Neural cell (in vitro differentiated cells): Measurements from ENCODE around the gene ZDHHC17. TPM values are rescaled to one million over a fixed set of nuclear protein-coding genes. Genes with fewer than 3 reads are reported as not detected.

Source experiments
- H2AFZ ChIP-seq: fragments of 200-600, 300-800 bp; sonication (generic), shearing (Covaris generic); 2 replicates; pipeline ENCODE4 v1.6.0; 2014; ENCODE audit warnings: low read depth, mild to moderate bottlenecking, antibody characterized with exemption, low read length, moderate library complexity
- H3F3A ChIP-seq: fragments of 200-600 bp; shearing (Covaris generic); 2 replicates; pipeline ENCODE4 v1.6.1; 2016; ENCODE audit warnings: mild to moderate bottlenecking, moderate library complexity, mixed read lengths, antibody characterized with exemption, low read length; ENCODE audit not compliant: insufficient read depth, poor library complexity, severe bottlenecking
- H3K27ac ChIP-seq: fragments of 200-600, 300-800 bp; sonication (generic), shearing (Covaris generic); 2 replicates; pipeline ENCODE4 v1.5.1; 2014; ENCODE audit warnings: mild to moderate bottlenecking, low read length, moderate library complexity
- H3K27me3 ChIP-seq: fragments of 300-800, 200-600 bp; sonication (generic), shearing (Covaris generic); 2 replicates; pipeline ENCODE4 v1.6.0; 2014; ENCODE audit warnings: mild to moderate bottlenecking, low read depth, low read length, moderate library complexity; ENCODE audit not compliant: insufficient read depth
- H3K36me3 ChIP-seq: fragments of 300-800, 200-600 bp; sonication (generic), shearing (Covaris generic); 2 replicates; pipeline ENCODE4 v1.5.1; 2014; ENCODE audit warnings: mild to moderate bottlenecking, antibody characterized with exemption, low read length, moderate library complexity; ENCODE audit not compliant: insufficient read depth
- H3K4me2 ChIP-seq: fragments of 300-800, 200-600 bp; sonication (generic), shearing (Covaris generic); 2 replicates; pipeline ENCODE4 v1.6.0; 2014; ENCODE audit warnings: mild to moderate bottlenecking, low read length
- H3K4me3 ChIP-seq: fragments of 300-800, 200-600 bp; sonication (generic), shearing (Covaris generic); 2 replicates; pipeline ENCODE4 v1.5.1; 2014; ENCODE audit warnings: mild to moderate bottlenecking, low read length, moderate library complexity
- H3K79me2 ChIP-seq: fragments of 200-600 bp; shearing (Covaris generic); replicated peaks from 2 replicates; pipeline ENCODE4 v1.6.0; 2014; ENCODE audit warnings: mild to moderate bottlenecking, low read length, moderate library complexity; ENCODE audit not compliant: insufficient read depth
- H3K9ac ChIP-seq: fragments of 300-800, 200-600 bp; sonication (generic), shearing (Covaris generic); 2 replicates; pipeline ENCODE4 v1.6.1; 2016; ENCODE audit warnings: mild to moderate bottlenecking, low read length, mixed read lengths
- H3K9me2 ChIP-seq: fragments of 200-600 bp; shearing (Covaris generic); 2 replicates; pipeline ENCODE4 v1.6.1; 2016; ENCODE audit warnings: mild to moderate bottlenecking, low read length, mixed read lengths; ENCODE audit not compliant: insufficient read depth
- H3K9me3 ChIP-seq: fragments of 200-600, 300-800 bp; sonication (generic), shearing (Covaris generic); 2 replicates; pipeline ENCODE4 v1.6.1; 2016; ENCODE audit warnings: mild to moderate bottlenecking, mixed run types, low read length, moderate library complexity, mixed read lengths
- H4K20me1 ChIP-seq: fragments of 200-600 bp; shearing (Covaris generic); 2 replicates; pipeline ENCODE4 v1.6.1; 2016; ENCODE audit warnings: mild to moderate bottlenecking, mixed run types; ENCODE audit not compliant: insufficient read depth
- CTCF ChIP-seq: fragments of 450-650 bp; IDR thresholded peaks from 2 replicates; pipeline ENCODE4 v1.5.1; 2014; ENCODE audit warnings: antibody characterized with exemption, mild to moderate bottlenecking, moderate library complexity; ENCODE audit not compliant: poor library complexity, severe bottlenecking
- EP300 ChIP-seq: fragments of 450-650 bp; conservative IDR thresholded peaks from 2 replicates; pipeline ENCODE4 v1.6.1; 2014; ENCODE audit warnings: antibody characterized with exemption, mild to moderate bottlenecking, moderate library complexity; ENCODE audit not compliant: poor library complexity, severe bottlenecking
- EZH2 ChIP-seq: fragments of 200-600, 300-800 bp; shearing (Covaris generic), sonication (generic); IDR thresholded peaks from 2 replicates; pipeline ENCODE4 v1.6.1; 2014; ENCODE audit warnings: antibody characterized with exemption, low read length, borderline replicate concordance, mild to moderate bottlenecking; ENCODE audit not compliant: insufficient read depth, poor library complexity, severe bottlenecking
- MXI1 ChIP-seq: fragments of 450-650 bp; conservative IDR thresholded peaks from 2 replicates; pipeline ENCODE4 v1.6.1; 2014; ENCODE audit warnings: antibody characterized with exemption, mild to moderate bottlenecking; ENCODE audit not compliant: poor library complexity, severe bottlenecking
- POLR2AphosphoS5 ChIP-seq: IDR thresholded peaks from 2 replicates; pipeline ENCODE4 v1.6.1; 2012
- RAD21 ChIP-seq: fragments of 450-650 bp; conservative IDR thresholded peaks from 2 replicates; pipeline ENCODE4 v1.6.1; 2014; ENCODE audit warnings: antibody characterized with exemption, mild to moderate bottlenecking, moderate library complexity
- SMC3 ChIP-seq: fragments of 450-650 bp; conservative IDR thresholded peaks from 2 replicates; pipeline ENCODE4 v1.6.1; 2014; ENCODE audit warnings: antibody characterized with exemption, mild to moderate bottlenecking, moderate library complexity; ENCODE audit not compliant: poor library complexity
- TAF1 ChIP-seq: IDR thresholded peaks from 2 replicates; pipeline ENCODE4 v1.6.1; 2012; ENCODE audit warnings: low read depth
- polyA plus RNA-seq: library from polyadenylated mRNA; depleted of rRNA; stranded (reverse); fragments of >200 nt; gene quantifications from 2 replicates; pipeline ENCODE4 v1.2.3, GENCODE V29; 2014
- TF ChIP-seq, protein P1 (sequence below): IDR thresholded peaks from 2 replicates; pipeline ENCODE4 v1.6.1; 2012; ENCODE audit warnings: borderline replicate concordance

ZDHHC17 gene
- polyA plus RNA-seq, 1 donor from 2014 or later = 217 TPM

- no peaks in the 10 kb centered on the region for H3K36me3 ChIP-seq
- H3K79me2 ChIP-seq = no peaks in the 10 kb centered on the region
- no peaks in the 10 kb centered on the region for H3K9me3 ChIP-seq
- H3K9me2 ChIP-seq = no peaks in the 10 kb centered on the region
- no peak overlapping the region for H3K4me2 ChIP-seq
- H2AFZ ChIP-seq = no peak overlapping the region
- no peaks in the 10 kb centered on the region for H3F3A ChIP-seq
- no peak for TF ChIP-seq RAD21
- no peak for TF ChIP-seq POLR2AphosphoS5
- TF ChIP-seq EP300 = no peak
- no peak for TF ChIP-seq MXI1
- TF ChIP-seq TAF1 = no peak
- TF ChIP-seq, protein P1, sequence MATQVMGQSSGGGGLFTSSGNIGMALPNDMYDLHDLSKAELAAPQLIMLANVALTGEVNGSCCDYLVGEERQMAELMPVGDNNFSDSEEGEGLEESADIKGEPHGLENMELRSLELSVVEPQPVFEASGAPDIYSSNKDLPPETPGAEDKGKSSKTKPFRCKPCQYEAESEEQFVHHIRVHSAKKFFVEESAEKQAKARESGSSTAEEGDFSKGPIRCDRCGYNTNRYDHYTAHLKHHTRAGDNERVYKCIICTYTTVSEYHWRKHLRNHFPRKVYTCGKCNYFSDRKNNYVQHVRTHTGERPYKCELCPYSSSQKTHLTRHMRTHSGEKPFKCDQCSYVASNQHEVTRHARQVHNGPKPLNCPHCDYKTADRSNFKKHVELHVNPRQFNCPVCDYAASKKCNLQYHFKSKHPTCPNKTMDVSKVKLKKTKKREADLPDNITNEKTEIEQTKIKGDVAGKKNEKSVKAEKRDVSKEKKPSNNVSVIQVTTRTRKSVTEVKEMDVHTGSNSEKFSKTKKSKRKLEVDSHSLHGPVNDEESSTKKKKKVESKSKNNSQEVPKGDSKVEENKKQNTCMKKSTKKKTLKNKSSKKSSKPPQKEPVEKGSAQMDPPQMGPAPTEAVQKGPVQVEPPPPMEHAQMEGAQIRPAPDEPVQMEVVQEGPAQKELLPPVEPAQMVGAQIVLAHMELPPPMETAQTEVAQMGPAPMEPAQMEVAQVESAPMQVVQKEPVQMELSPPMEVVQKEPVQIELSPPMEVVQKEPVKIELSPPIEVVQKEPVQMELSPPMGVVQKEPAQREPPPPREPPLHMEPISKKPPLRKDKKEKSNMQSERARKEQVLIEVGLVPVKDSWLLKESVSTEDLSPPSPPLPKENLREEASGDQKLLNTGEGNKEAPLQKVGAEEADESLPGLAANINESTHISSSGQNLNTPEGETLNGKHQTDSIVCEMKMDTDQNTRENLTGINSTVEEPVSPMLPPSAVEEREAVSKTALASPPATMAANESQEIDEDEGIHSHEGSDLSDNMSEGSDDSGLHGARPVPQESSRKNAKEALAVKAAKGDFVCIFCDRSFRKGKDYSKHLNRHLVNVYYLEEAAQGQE = no peak
- TF ChIP-seq CTCF = no peak
- TF ChIP-seq SMC3 = no peak
- TF ChIP-seq EZH2 = no peak
- no peak overlapping the region for H3K27ac ChIP-seq
- H4K20me1 ChIP-seq = no peaks in the 10 kb centered on the region
- no peak overlapping the region for H3K4me3 ChIP-seq
- no peaks in the 10 kb centered on the region for H3K27me3 ChIP-seq
- no peak overlapping the region for H3K9ac ChIP-seq
Measured at GRCh38 chr12:76745343-76745742, 18.6 kb upstream of the ZDHHC17 start.

- Histone ChIP-seq H3F3A (no peaks in the 10 kb centered on the region), H3K9me2 (no peaks in the 10 kb centered on the region), H3K4me2 (no peak overlapping the region), H3K27me3 (no peaks in the 10 kb centered on the region), H3K79me2 (no peaks in the 10 kb centered on the region), H3K9me3 (no peaks in the 10 kb centered on the region), H3K36me3 (no peaks in the 10 kb centered on the region), H3K4me3 (no peak overlapping the region), H3K9ac (no peak overlapping the region), H4K20me1 (no peaks in the 10 kb centered on the region), H3K27ac (no peak overlapping the region), H2AFZ (no peak overlapping the region)
- TF ChIP-seq CTCF (no peak), POLR2AphosphoS5 (no peak), MXI1 (no peak), TAF1 (no peak)
Measured at GRCh38 chr12:76746516-76746915, 17.4 kb upstream of the ZDHHC17 start.
